ENCODE results near the gene TBC1D5.

DNA sequence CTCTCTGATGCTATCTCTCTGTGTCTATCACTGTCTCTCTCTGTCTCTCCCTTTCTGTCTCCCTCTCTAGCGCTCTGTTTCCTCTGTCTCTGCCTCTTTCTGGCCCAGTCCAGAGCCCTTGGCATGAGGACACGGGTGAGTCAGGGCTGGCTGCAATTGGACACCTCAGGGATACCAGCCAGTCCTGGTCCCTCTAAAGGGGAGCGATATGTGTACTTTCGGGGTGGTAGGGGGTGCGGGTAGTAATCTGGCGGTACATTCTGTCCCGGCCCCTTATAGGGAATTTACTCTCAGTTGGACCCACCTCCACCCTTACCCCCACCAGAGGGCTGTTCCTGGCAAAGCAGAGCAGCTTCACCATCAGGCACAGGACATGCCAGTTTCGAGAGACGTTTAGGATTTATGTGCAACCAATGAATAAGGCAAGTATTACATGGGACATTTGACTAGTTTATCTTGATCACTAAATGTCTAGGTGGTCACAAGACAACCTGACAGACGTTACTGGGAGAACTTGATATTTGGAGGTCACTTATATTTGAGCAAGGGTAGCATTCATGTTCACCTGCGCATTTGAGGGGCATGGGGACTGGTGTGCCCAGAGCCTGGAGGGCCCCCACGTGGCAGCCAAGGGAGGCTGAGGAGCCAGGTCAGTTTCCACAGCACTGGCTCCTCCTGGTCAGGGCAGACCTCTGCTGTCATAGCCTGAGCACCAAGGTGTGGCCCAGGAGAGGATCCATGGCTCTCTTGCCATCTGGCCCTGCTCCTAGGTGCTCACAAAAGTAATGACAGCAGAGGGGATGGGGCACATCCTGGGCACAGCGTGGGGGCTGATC, 601.5 kb downstream of the TBC1D5 start:
- TF ChIP-seq, protein P1, sequence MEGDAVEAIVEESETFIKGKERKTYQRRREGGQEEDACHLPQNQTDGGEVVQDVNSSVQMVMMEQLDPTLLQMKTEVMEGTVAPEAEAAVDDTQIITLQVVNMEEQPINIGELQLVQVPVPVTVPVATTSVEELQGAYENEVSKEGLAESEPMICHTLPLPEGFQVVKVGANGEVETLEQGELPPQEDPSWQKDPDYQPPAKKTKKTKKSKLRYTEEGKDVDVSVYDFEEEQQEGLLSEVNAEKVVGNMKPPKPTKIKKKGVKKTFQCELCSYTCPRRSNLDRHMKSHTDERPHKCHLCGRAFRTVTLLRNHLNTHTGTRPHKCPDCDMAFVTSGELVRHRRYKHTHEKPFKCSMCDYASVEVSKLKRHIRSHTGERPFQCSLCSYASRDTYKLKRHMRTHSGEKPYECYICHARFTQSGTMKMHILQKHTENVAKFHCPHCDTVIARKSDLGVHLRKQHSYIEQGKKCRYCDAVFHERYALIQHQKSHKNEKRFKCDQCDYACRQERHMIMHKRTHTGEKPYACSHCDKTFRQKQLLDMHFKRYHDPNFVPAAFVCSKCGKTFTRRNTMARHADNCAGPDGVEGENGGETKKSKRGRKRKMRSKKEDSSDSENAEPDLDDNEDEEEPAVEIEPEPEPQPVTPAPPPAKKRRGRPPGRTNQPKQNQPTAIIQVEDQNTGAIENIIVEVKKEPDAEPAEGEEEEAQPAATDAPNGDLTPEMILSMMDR (IDR thresholded peaks at IDR 0.05), result no peak; the same call in 1 of the 2 replicates
- TF ChIP-seq SIN3A (IDR thresholded peaks at IDR 0.05; ENCODE audit: borderline replicate concordance, insufficient read depth, low read depth, low read length), result no peak

Data from Panc1 (cell line).